Muscle of arm (tissue), 12 donors: ENCODE data around the gene ARID1B. TPM values are rescaled to one million over a fixed set of nuclear protein-coding genes. Genes with fewer than 3 reads are reported as not detected.

ENCODE experiments used
- DNase-seq: peaks from one replicate; pipeline ENCODE4 v3.0.0-alpha.2; 2013
- polyA plus RNA-seq, 12 donors: library from polyadenylated mRNA; unstranded; fragments of 120-200 nt; gene quantifications; one replicate each; pipeline ENCODE4 v1.2.1, GENCODE V29; 2013; ENCODE audit not compliant: insufficient read length in 12 of 12

The ARID1B gene
- polyA plus RNA-seq, 12 donors, result 54.3 to 377 (median 68.6) TPM

GRCh38 chr6:157224178-157224950 lies 447.2 kb downstream of the ARID1B start:
- DNase-seq, result no peak

GRCh38 chr6:157224951-157225574 lies 447.9 kb downstream of the ARID1B start:
- DNase-seq, result no peak

GRCh38 chr6:157225575-157225995 lies 448.4 kb downstream of the ARID1B start:
- DNase-seq, result no peak

- DNase-seq, result no peak
Observed at GRCh38 chr6:157226026-157226625, 448.9 kb downstream of the ARID1B start.

- no peak for DNase-seq
Observed at GRCh38 chr6:157226761-157227160, 449.6 kb downstream of the ARID1B start.

- no peak for DNase-seq
Observed at GRCh38 chr6:157227202-157228166, 450.3 kb downstream of the ARID1B start.

GRCh38 chr6:157228426-157229131 lies 451.4 kb downstream of the ARID1B start:
- DNase-seq, result no peak

GRCh38 chr6:157229132-157229618 lies 452.0 kb downstream of the ARID1B start:
- DNase-seq, result no peak

- no peak for DNase-seq
Observed at GRCh38 chr6:157229713-157230112, 452.5 kb downstream of the ARID1B start.

- no peak for DNase-seq
Observed at GRCh38 chr6:157230910-157231309, 453.7 kb downstream of the ARID1B start.

GRCh38 chr6:157232161-157232895 lies 455.1 kb downstream of the ARID1B start:
- DNase-seq, result no peak

GRCh38 chr6:157233156-157233555 lies 456.0 kb downstream of the ARID1B start:
- no peak for DNase-seq

GRCh38 chr6:157233686-157234085 lies 456.5 kb downstream of the ARID1B start:
- no peak for DNase-seq

GRCh38 chr6:157235600-157236039 lies 458.4 kb downstream of the ARID1B start:
- no peak for DNase-seq

- DNase-seq, result no peak
Observed at GRCh38 chr6:157236040-157236725, 459.0 kb downstream of the ARID1B start.

GRCh38 chr6:157238346-157238745 lies 461.2 kb downstream of the ARID1B start:
- DNase-seq, result no peak

- no peak for DNase-seq
Observed at GRCh38 chr6:157239148-157239547, 462.0 kb downstream of the ARID1B start.

GRCh38 chr6:157239671-157240058 lies 462.5 kb downstream of the ARID1B start:
- no peak for DNase-seq
